Omental fat pad (tissue), 4 donors: ENCODE measurements around the gene DNAJC6. TPM values are rescaled to one million over a fixed set of nuclear protein-coding genes. Genes with fewer than 3 reads are reported as not detected.

Experiments used
- ATAC-seq: fragments of 150-250 bp; one replicate; pipeline ENCODE4 v1.9.1; 2016; ENCODE audit warnings: mild to moderate bottlenecking, moderate library complexity; ENCODE audit not compliant: low FRiP score
- DNase-seq: peaks from one replicate; pipeline ENCODE4 v3.0.0-alpha.2; 2019; ENCODE audit warnings: low spot score
- CTCF ChIP-seq, 3 donors: fragments of 450-650 bp; IDR thresholded peaks; one replicate each; pipeline ENCODE4 v1.5.1; 2016 to 2017; ENCODE audit warnings: antibody characterized with exemption in 3 of 3, mild to moderate bottlenecking in 3 of 3, moderate library complexity in 2 of 3
- total RNA-seq, 4 donors: library from RNA; depleted of rRNA; stranded (reverse); fragments of >200 nt; gene quantifications; one replicate each; pipeline ENCODE4 v1.1.0, GENCODE V29; 2016

The DNAJC6 gene
- total RNA-seq, 4 donors from 2014 or later = 1.9 to 5.1 (median 3.6) TPM

DNA sequence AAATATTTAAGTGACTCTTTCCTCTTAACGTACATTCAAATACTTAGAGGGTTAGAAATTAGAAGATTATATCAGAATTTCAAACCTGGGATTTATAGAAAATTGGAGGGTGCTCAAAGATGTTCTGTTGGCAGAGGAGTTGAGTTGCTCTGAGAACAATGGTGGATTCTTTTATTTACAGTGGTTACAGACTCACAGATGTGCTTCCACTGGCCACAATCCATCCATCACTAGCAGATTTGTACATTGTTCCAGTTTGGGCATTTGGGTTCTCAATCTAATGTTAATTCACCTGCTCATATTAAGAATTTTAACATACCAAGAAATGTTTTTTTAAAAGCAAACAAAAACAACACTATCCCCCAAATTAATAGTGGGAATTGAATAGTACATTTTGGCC lies 23.5 kb downstream of the DNAJC6 start:
- no peak for TF ChIP-seq CTCF (IDR thresholded peaks at IDR 0.05)
- DNase-seq = no peak
- ATAC-seq = no peak

DNA sequence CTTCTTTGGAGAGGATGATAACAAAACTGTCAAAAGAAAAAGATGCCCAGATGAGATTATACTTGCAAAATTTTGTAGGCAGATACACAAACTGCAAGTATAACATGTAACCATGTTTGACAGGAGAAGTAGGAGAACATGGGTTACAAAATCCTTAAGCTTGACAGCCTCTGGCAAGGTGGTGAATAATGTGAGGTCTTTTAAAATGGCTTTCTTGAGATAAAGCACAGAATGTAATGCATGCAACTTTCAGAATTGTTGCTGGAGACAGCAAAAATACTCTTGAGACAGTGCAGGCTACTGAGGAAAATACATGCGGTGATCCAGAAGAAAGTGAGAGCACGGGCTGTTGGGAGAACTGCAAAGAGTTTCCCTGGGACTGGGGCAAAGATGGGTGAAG lies 24.7 kb downstream of the DNAJC6 start:
- TF ChIP-seq CTCF (IDR thresholded peaks at IDR 0.05) = no peak
- no peak for ATAC-seq
- DNase-seq = no peak

GRCh38 chr1:65339866-65340468 lies 30.6 kb downstream of the DNAJC6 start:
- DNase-seq (no peak), ATAC-seq (no peak)
- TF ChIP-seq CTCF (IDR thresholded peaks at IDR 0.05) = no peak

DNA sequence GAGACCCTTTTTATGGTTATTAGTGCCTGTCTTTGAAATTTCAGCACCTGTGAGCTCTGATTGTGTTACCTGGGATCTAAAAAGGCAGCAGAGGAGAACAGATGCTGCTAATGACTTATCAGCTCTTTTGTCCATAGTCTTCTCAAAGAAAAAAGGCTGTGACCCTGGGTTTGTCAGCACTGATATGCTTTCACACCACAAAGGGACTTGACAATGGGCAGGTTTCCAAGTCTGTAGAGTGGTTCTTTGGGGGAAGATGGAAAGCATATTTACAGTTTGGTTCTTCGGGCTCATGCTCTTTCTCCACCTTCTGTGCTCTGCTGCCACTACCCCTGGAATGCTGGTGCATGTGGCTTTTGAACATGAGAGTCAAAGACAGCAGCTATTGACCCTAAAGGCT lies 32.0 kb downstream of the DNAJC6 start:
- TF ChIP-seq CTCF (IDR thresholded peaks at IDR 0.05) = no peak
- DNase-seq (no peak), ATAC-seq (no peak)

DNA sequence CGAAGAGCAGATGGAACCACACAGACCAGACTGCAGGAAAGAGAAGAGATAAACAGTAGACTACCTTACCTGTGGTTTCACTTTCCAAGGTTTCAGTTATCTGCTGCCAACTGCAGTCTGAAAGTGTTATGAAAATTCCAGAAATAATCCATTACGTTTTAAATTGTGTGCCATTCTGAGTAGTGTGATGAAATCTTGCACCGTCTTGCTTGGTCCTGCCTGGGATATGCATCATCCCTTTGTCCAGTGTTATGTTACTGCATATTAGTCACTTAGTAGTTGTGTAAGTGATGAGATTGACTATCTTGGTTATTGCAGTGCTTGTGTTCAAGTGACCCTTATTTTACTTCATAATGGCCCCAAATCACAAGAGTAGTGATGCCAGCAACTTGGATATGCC lies 33.9 kb downstream of the DNAJC6 start:
- DNase-seq (no peak), ATAC-seq (peak; percentile 68)
- TF ChIP-seq CTCF (IDR thresholded peaks at IDR 0.05) = no peak

- ATAC-seq (no peak), DNase-seq (no peak)
- no peak for TF ChIP-seq CTCF (IDR thresholded peaks at IDR 0.05)
Observed at GRCh38 chr1:65344171-65344814, 35.0 kb downstream of the DNAJC6 start.

- no peak for ATAC-seq
- no peak for TF ChIP-seq CTCF (IDR thresholded peaks at IDR 0.05)
- no peak for DNase-seq
Observed at GRCh38 chr1:65346190-65346589, 36.8 kb downstream of the DNAJC6 start.
